ENCODE results near the gene MIDN.
A peak's percentile ranks its signal among the peaks of the same experiment; 100 is the strongest.

The MIDN gene

DNA sequence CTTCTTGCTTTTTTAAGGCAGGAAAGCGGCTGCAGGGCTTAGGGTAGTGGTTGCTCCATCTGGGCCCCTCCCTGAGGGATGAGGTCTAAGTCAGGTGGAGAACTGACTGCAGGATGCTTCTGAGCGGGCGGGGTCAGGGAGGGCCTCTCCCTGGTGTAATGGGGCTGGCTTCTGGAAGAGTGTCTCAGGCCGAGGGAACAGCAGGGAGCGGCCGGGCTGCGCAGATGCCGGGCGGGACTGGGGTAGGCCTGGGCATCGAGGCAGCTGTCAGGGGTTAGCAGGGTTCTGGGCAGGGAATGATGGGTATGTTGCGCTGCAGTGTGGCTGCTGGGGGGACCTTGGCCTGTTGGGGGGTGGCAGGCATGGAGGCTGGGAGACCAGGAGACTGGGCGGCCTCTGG lies 29.7 kb downstream of the MIDN start:
- H3K27me3 ChIP-seq (ENCODE audit: insufficient read depth, low read length, poor library complexity, severe bottlenecking): no peaks in the 10 kb centered on the region
- no peak overlapping the region for H3K4me2 ChIP-seq (ENCODE audit: low read depth, low read length, poor library complexity, severe bottlenecking)
- no peak for TF ChIP-seq EZH2phosphoT487 (IDR thresholded peaks at IDR 0.05; ENCODE audit: borderline replicate concordance)
- TF ChIP-seq, protein P1, sequence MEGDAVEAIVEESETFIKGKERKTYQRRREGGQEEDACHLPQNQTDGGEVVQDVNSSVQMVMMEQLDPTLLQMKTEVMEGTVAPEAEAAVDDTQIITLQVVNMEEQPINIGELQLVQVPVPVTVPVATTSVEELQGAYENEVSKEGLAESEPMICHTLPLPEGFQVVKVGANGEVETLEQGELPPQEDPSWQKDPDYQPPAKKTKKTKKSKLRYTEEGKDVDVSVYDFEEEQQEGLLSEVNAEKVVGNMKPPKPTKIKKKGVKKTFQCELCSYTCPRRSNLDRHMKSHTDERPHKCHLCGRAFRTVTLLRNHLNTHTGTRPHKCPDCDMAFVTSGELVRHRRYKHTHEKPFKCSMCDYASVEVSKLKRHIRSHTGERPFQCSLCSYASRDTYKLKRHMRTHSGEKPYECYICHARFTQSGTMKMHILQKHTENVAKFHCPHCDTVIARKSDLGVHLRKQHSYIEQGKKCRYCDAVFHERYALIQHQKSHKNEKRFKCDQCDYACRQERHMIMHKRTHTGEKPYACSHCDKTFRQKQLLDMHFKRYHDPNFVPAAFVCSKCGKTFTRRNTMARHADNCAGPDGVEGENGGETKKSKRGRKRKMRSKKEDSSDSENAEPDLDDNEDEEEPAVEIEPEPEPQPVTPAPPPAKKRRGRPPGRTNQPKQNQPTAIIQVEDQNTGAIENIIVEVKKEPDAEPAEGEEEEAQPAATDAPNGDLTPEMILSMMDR (conservative IDR thresholded peaks at IDR 0.05; ENCODE audit: low read length): no peak
- peaks cover 31% of the 10 kb centered on the region for H4K20me1 ChIP-seq (ENCODE audit: insufficient read depth, low read length, poor library complexity, severe bottlenecking)
- H3K4me1 ChIP-seq (ENCODE audit: insufficient read depth, low read length, poor library complexity, severe bottlenecking): peaks cover 10% of the 10 kb centered on the region
- peaks cover 7% of the 10 kb centered on the region; the same call in 1 of the 2 replicates for H3F3A ChIP-seq (ENCODE audit: low read depth)
- H3K4me3 ChIP-seq (ENCODE audit: low read length, poor library complexity, severe bottlenecking): no peak overlapping the region
- H3K79me2 ChIP-seq (ENCODE audit: insufficient read depth, low read length): peaks cover 36% of the 10 kb centered on the region
- H3K36me3 ChIP-seq (ENCODE audit: insufficient read depth, low read length): peaks cover 29% of the 10 kb centered on the region; the same call in 1 of the 2 replicates
- H3K9me3 ChIP-seq (ENCODE audit: insufficient read depth, low read depth, low read length): no peaks in the 10 kb centered on the region
- no peak overlapping the region for H3K9ac ChIP-seq (ENCODE audit: low read depth, low read length, poor library complexity, severe bottlenecking)
- H3K9me2 ChIP-seq (replicated peaks; ENCODE audit: low read depth, low read length): no peaks in the 10 kb centered on the region
- no peak overlapping the region for H2AFZ ChIP-seq (ENCODE audit: low read length)

DNA sequence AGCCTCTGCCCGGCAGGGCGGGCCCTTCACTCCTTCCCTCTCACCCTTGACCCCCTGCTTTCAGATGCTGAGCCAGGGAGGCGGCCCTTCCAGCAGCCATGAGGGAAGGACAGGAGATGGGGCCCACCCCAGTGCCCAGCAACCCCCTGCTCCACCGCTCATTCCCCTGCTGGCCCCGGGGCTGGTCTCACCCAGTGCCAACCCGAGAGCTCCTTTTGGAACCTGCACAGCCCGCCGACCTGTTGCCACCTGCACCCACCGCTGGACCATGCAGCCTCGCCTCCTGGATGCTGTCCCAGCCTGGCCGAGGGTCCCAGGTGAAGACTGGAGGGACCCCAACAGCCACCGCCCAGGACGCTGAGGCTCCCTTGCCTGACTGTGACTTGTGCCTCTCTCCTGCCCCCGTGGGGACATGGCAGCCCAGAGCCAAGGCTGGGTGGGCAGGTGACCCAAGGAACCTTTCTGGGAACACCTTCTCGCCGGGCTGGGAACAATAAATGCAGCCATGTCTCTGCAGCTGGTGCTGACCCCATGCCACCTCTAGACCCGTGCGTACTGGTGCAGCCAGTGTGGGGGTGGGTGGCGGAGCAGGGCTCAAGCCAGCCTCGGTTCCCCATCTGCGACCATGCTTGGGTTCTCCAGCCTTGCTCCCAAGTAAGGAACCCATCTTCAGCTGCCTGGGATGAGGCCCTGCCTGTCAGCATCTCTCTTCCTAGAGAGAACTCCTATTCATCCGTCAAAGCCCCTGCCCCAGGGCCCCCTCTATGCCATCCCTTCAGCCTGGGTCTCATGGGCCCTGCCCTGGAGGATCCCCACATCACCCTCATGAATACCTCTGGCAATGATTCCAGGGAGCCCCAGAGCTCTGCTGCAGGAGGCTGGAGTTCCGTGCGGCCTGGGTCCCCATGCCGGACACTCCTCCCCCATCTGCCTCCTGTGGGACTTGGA lies 30.6 kb downstream of the MIDN start:
- H3K4me1 ChIP-seq (ENCODE audit: insufficient read depth, low read length, poor library complexity, severe bottlenecking): peaks cover 10% of the 10 kb centered on the region
- no peaks in the 10 kb centered on the region for H3K9me3 ChIP-seq (ENCODE audit: insufficient read depth, low read depth, low read length)
- no peak overlapping the region for H2AFZ ChIP-seq (ENCODE audit: low read length)
- no peak overlapping the region for H3K4me3 ChIP-seq (ENCODE audit: low read length, poor library complexity, severe bottlenecking)
- no peaks in the 10 kb centered on the region for H3K9me2 ChIP-seq (replicated peaks; ENCODE audit: low read depth, low read length)
- peaks cover 20% of the 10 kb centered on the region; the same call in 1 of the 2 replicates for H3K36me3 ChIP-seq (ENCODE audit: insufficient read depth, low read length)
- H3K9ac ChIP-seq (ENCODE audit: low read depth, low read length, poor library complexity, severe bottlenecking): no peak overlapping the region
- peaks cover 3% of the 10 kb centered on the region; the same call in 1 of the 2 replicates for H3F3A ChIP-seq (ENCODE audit: low read depth)
- no peak overlapping the region for H3K4me2 ChIP-seq (ENCODE audit: low read depth, low read length, poor library complexity, severe bottlenecking)
- H4K20me1 ChIP-seq (ENCODE audit: insufficient read depth, low read length, poor library complexity, severe bottlenecking): peaks cover 22% of the 10 kb centered on the region
- peaks cover 27% of the 10 kb centered on the region for H3K79me2 ChIP-seq (ENCODE audit: insufficient read depth, low read length)
- TF ChIP-seq, protein P1 (conservative IDR thresholded peaks at IDR 0.05; ENCODE audit: low read length): no peak
- TF ChIP-seq EZH2phosphoT487 (IDR thresholded peaks at IDR 0.05; ENCODE audit: borderline replicate concordance): no peak
- no peaks in the 10 kb centered on the region for H3K27me3 ChIP-seq (ENCODE audit: insufficient read depth, low read length, poor library complexity, severe bottlenecking)

DNA sequence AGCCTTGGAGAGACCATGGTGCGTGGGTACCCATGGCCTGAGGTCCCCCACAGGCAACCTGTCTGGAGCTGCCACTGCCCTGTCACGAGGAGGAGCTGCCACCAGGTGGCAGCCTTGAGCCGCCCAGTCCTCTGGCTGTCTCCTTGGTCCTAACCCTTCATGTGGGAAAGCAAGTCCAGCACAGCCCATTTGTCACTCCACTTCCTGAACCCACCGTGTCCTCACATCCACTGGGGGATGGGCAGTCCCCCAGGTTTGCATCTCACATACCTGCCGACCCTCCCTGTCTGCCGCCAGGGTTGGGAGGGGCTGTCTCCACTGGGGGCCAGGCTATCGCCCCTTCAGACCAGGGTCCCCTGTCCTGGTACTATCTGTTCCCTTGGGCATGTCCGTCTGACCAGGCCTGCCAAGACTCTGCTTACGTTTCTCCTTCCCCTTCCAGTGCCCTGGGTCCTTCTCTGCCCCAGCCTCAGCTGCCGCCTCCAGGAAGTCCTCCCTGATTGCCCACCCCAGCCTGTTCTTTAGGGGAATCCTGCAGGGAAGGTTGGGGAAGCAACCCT lies 31.5 kb downstream of the MIDN start:
- Histone ChIP-seq H3K9me3 (ENCODE audit: insufficient read depth, low read depth, low read length) (no peaks in the 10 kb centered on the region), H3F3A (ENCODE audit: low read depth) (no peaks in the 10 kb centered on the region), H3K36me3 (ENCODE audit: insufficient read depth, low read length) (peaks cover 12% of the 10 kb centered on the region; the same call in 1 of the 2 replicates), H3K4me3 (ENCODE audit: low read length, poor library complexity, severe bottlenecking) (no peak overlapping the region), H3K9me2 (replicated peaks; ENCODE audit: low read depth, low read length) (no peaks in the 10 kb centered on the region), H4K20me1 (ENCODE audit: insufficient read depth, low read length, poor library complexity, severe bottlenecking) (peaks cover 13% of the 10 kb centered on the region), H3K9ac (ENCODE audit: low read depth, low read length, poor library complexity, severe bottlenecking) (no peak overlapping the region), H3K27me3 (ENCODE audit: insufficient read depth, low read length, poor library complexity, severe bottlenecking) (no peaks in the 10 kb centered on the region), H3K4me1 (ENCODE audit: insufficient read depth, low read length, poor library complexity, severe bottlenecking) (peaks cover 6% of the 10 kb centered on the region), H2AFZ (ENCODE audit: low read length) (no peak overlapping the region), H3K4me2 (ENCODE audit: low read depth, low read length, poor library complexity, severe bottlenecking) (no peak overlapping the region), H3K79me2 (ENCODE audit: insufficient read depth, low read length) (peaks cover 18% of the 10 kb centered on the region)
- TF ChIP-seq EZH2phosphoT487 (IDR thresholded peaks at IDR 0.05; ENCODE audit: borderline replicate concordance): no peak
- TF ChIP-seq, protein P1 (conservative IDR thresholded peaks at IDR 0.05; ENCODE audit: low read length): peak; percentile 97

All from Loucy (cell line).